Body of pancreas (tissue), 4 donors: ENCODE data around the gene C1orf146.

Source experiments
- POLR2A ChIP-seq, 3 donors: fragments of 450-650 bp; IDR thresholded peaks; one replicate each; pipeline ENCODE4 v1.6.1; 2016; ENCODE audit warnings: antibody characterized with exemption in 3 of 3, mild to moderate bottlenecking in 2 of 3
- TF ChIP-seq, protein P1 (sequence below), 7 experiments: fragments of 450-650 bp in 4 of 7; fragments of 200-600 bp in 3 of 7; sonication (generic) in 3 of 7; IDR thresholded peaks; one replicate each; pipeline ENCODE4 v1.5.1; 2016 to 2019; ENCODE audit warnings: antibody characterized with exemption in 7 of 7

GRCh38 chr1:92211166-92211565 lies 6.5 kb upstream of the C1orf146 start:
- TF ChIP-seq, protein P1, sequence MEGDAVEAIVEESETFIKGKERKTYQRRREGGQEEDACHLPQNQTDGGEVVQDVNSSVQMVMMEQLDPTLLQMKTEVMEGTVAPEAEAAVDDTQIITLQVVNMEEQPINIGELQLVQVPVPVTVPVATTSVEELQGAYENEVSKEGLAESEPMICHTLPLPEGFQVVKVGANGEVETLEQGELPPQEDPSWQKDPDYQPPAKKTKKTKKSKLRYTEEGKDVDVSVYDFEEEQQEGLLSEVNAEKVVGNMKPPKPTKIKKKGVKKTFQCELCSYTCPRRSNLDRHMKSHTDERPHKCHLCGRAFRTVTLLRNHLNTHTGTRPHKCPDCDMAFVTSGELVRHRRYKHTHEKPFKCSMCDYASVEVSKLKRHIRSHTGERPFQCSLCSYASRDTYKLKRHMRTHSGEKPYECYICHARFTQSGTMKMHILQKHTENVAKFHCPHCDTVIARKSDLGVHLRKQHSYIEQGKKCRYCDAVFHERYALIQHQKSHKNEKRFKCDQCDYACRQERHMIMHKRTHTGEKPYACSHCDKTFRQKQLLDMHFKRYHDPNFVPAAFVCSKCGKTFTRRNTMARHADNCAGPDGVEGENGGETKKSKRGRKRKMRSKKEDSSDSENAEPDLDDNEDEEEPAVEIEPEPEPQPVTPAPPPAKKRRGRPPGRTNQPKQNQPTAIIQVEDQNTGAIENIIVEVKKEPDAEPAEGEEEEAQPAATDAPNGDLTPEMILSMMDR (IDR thresholded peaks at IDR 0.05) = no peak
- no peak for TF ChIP-seq POLR2A (IDR thresholded peaks at IDR 0.05)
